Upper lobe of right lung (tissue), 1 donor: ENCODE data around the gene NPHP4. TPM values are rescaled to one million over a fixed set of nuclear protein-coding genes. Genes with fewer than 3 reads are reported as not detected.

Experiments
- ATAC-seq: fragments of 200-7000 bp; cut with Tn5 transposase; one replicate; pipeline ENCODE4 v1.9.1; 2020; ENCODE audit warnings: mild to moderate bottlenecking, moderate library complexity
- DNase-seq: peaks from one replicate; pipeline ENCODE4 v3.0.0-alpha.2; 2020
- H3K27ac ChIP-seq: fragments of 200-600 bp; one replicate; pipeline ENCODE4 v1.8.0; 2022
- H3K27me3 ChIP-seq: fragments of 200-600 bp; one replicate; pipeline ENCODE4 v1.8.0; 2022; ENCODE audit warnings: mild to moderate bottlenecking
- H3K36me3 ChIP-seq: fragments of 200-600 bp; one replicate; pipeline ENCODE4 v1.8.0; 2022
- H3K4me1 ChIP-seq: fragments of 200-600 bp; one replicate; pipeline ENCODE4 v1.8.0; 2022
- H3K4me3 ChIP-seq: fragments of 200-600 bp; one replicate; pipeline ENCODE4 v1.8.0; 2022; ENCODE audit warnings: mild to moderate bottlenecking
- H3K9me3 ChIP-seq: fragments of 200-600 bp; one replicate; pipeline ENCODE4 v1.8.0; 2022
- intact Hi-C: fragments of 100-400 bp; cut with DNase I; formaldehyde crosslinking; loops from one replicate; pipeline ENCODE4 v1.11.0; 2022
- microRNA-seq: library from miRNA; unstranded; fragments of <30 nt; microRNA quantifications from one replicate; pipeline ENCODE4 v1.2.0, GENCODE V29; 2020; ENCODE audit warnings: borderline microRNAs expressed
- total RNA-seq: library from RNA; stranded (reverse); fragmentation: NEBNext Ultra II Directional; extraction: Animal tissue kit (Norgen Biotek cat#: 25700); gene quantifications from one replicate; pipeline ENCODE4 v1.2.1, GENCODE V29; 2021
- TF ChIP-seq, protein P1 (sequence below): fragments of 200-600 bp; IDR thresholded peaks from one replicate; pipeline ENCODE4 v1.8.0; 2022; ENCODE audit warnings: antibody characterized with exemption
- donor health status: DM: no; HTN: yes; CAD: no; lungs with severe emphysema.

Gene NPHP4
- total RNA-seq, 1 donor from 2014 or later = 14.6 TPM

DNA sequence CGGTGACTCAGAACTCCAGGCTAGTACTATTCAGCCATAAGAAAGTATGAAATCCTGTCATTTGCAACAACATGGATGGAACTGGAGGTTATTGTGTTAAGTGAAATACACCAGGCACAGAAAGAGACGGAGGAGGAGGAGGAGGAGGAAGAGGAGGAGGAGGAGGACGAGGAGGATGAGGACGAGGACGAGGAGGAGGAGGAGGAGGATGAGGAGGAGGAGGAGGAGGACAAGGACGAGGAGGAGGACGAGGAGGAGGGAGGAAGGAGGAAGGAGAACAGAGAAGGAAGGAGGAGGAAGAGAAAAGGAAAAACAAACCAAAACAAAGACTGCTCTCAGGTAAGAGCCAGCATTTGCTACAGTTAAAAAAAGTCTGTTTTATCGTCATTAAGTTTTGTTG, 178.7 kb downstream of the NPHP4 start:
- H3K4me1 ChIP-seq = no peaks in the 10 kb centered on the region
- no peak overlapping the region for H3K27ac ChIP-seq
- H3K4me3 ChIP-seq = no peak overlapping the region
- TF ChIP-seq, protein P1, sequence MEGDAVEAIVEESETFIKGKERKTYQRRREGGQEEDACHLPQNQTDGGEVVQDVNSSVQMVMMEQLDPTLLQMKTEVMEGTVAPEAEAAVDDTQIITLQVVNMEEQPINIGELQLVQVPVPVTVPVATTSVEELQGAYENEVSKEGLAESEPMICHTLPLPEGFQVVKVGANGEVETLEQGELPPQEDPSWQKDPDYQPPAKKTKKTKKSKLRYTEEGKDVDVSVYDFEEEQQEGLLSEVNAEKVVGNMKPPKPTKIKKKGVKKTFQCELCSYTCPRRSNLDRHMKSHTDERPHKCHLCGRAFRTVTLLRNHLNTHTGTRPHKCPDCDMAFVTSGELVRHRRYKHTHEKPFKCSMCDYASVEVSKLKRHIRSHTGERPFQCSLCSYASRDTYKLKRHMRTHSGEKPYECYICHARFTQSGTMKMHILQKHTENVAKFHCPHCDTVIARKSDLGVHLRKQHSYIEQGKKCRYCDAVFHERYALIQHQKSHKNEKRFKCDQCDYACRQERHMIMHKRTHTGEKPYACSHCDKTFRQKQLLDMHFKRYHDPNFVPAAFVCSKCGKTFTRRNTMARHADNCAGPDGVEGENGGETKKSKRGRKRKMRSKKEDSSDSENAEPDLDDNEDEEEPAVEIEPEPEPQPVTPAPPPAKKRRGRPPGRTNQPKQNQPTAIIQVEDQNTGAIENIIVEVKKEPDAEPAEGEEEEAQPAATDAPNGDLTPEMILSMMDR = no peak
- no peaks in the 10 kb centered on the region for H3K36me3 ChIP-seq
- peaks cover 16% of the 10 kb centered on the region for H3K27me3 ChIP-seq
- ATAC-seq = no peak
- no peak for DNase-seq
- H3K9me3 ChIP-seq = no peaks in the 10 kb centered on the region
- intact Hi-C loops = no loop called here

Small RNAs within 50 kb of the gene (microRNA-seq; reads per million reads assigned to microRNA genes)
- not detected for gene MIR4689

Other genes with a start within 250 kb of the NPHP4 start
- 60.4 TPM for gene KCNAB2, start 53.5 kb upstream of the NPHP4 start, total RNA-seq
- gene CHD5, start 187.9 kb upstream of the NPHP4 start, total RNA-seq = 0.23 TPM
- 308 TPM for gene RPL22, start 207.2 kb upstream of the NPHP4 start, total RNA-seq
- gene RNF207, start 213.7 kb upstream of the NPHP4 start, total RNA-seq = 12.7 TPM
- 56.9 TPM for gene ICMT, start 243.5 kb upstream of the NPHP4 start, total RNA-seq